ENCODE measurements around the gene ATXN1.

Gene ATXN1

DNA sequence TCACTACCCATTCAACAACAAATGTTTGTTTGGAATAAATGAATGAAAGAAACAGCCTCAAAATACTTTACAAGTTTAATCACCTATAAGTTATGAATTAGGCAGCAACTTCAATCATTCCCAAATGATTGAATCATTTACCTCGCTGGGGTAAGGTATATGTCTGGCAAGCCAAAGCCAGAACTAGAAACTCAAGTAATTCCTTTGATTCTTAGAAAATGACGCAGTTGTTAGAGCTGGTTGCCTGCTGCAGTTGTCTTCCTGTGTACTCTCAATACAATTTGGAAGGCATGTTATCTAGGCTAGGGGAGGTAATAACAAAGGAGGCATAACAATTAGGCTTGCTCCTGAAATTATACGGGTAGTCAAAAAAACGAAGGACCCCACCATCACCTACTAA lies 160.6 kb downstream of the ATXN1 start:
- TF ChIP-seq CSDC2 (CRISPR knock-in tag; IDR thresholded peaks at IDR 0.05) (no peak), ZC3H10 (CRISPR knock-in tag; IDR thresholded peaks at IDR 0.05) (no peak), GLIS3 (CRISPR knock-in tag; IDR thresholded peaks at IDR 0.05) (no peak), TCF4 (CRISPR knock-in tag; IDR thresholded peaks at IDR 0.05; ENCODE audit: borderline replicate concordance) (no peak), ZFP3 (CRISPR knock-in tag; IDR thresholded peaks at IDR 0.05) (no peak), SNAI2 (CRISPR knock-in tag; IDR thresholded peaks at IDR 0.05) (no peak), ZNF8 (CRISPR knock-in tag; IDR thresholded peaks at IDR 0.05) (no peak)
- no peak for ATAC-seq

DNA sequence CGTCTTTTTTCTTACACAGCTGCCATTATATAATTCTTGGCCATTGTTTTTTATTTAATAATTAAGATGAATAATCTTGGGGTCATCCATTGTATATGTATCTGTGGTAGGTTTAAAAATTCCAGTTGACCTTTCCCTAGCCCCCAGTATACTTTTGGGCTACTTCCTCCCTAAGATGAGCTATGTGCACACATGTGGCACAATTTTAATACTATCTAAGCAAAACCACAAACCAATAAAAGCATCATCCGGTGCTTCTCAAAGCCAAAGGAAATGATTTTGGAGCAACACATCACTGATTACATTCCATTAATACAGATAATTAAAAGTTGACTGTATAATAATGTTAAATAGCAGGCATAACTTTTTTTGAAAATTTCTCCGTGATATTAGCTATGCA lies 161.2 kb downstream of the ATXN1 start:
- TF ChIP-seq ISL1 (CRISPR knock-in tag; IDR thresholded peaks at IDR 0.05) (no peak), CSDC2 (CRISPR knock-in tag; IDR thresholded peaks at IDR 0.05) (no peak)
- TF ChIP-seq, protein P1, sequence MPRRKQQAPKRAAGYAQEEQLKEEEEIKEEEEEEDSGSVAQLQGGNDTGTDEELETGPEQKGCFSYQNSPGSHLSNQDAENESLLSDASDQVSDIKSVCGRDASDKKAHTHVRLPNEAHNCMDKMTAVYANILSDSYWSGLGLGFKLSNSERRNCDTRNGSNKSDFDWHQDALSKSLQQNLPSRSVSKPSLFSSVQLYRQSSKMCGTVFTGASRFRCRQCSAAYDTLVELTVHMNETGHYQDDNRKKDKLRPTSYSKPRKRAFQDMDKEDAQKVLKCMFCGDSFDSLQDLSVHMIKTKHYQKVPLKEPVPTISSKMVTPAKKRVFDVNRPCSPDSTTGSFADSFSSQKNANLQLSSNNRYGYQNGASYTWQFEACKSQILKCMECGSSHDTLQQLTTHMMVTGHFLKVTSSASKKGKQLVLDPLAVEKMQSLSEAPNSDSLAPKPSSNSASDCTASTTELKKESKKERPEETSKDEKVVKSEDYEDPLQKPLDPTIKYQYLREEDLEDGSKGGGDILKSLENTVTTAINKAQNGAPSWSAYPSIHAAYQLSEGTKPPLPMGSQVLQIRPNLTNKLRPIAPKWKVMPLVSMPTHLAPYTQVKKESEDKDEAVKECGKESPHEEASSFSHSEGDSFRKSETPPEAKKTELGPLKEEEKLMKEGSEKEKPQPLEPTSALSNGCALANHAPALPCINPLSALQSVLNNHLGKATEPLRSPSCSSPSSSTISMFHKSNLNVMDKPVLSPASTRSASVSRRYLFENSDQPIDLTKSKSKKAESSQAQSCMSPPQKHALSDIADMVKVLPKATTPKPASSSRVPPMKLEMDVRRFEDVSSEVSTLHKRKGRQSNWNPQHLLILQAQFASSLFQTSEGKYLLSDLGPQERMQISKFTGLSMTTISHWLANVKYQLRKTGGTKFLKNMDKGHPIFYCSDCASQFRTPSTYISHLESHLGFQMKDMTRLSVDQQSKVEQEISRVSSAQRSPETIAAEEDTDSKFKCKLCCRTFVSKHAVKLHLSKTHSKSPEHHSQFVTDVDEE (CRISPR knock-in tag; IDR thresholded peaks at IDR 0.05) = no peak
- ATAC-seq = no peak

DNA sequence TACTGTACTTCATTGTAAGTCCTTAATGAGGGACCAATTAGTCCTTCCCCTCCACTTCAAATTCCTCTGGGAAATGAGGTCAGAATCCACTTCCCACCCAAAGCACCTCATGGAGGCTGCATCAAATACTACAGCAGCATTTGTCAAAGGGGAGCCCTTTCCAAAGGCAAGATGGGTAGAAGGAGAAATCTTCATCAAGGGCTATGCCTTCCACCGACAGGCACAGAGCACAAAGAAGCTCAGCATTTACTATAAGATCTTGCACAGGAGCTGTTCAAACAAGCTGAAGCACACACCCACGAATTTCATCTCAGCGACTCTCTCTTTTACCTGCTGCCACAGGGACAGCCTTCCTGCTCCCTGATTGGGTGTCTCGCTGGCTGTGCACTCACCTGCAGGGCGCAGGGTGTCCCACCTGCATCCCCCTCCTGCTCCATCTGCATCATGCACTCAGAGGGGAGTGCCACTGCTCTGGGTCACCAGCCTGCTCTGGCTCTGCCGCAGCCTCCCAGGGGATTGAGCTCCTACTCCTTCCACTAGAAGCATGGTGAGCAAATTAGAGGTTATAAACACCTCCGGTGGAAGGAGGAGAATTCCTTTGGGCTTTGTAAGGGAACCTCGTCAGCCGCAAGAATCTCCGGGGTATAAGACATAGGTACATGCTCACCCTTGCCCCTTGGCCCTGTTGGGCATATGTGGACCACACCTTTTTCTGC lies 164.5 kb downstream of the ATXN1 start:
- TF ChIP-seq ARNTL (CRISPR knock-in tag; IDR thresholded peaks at IDR 0.05; ENCODE audit: borderline replicate concordance, low read depth) = no peak
- TF ChIP-seq, protein P2, sequence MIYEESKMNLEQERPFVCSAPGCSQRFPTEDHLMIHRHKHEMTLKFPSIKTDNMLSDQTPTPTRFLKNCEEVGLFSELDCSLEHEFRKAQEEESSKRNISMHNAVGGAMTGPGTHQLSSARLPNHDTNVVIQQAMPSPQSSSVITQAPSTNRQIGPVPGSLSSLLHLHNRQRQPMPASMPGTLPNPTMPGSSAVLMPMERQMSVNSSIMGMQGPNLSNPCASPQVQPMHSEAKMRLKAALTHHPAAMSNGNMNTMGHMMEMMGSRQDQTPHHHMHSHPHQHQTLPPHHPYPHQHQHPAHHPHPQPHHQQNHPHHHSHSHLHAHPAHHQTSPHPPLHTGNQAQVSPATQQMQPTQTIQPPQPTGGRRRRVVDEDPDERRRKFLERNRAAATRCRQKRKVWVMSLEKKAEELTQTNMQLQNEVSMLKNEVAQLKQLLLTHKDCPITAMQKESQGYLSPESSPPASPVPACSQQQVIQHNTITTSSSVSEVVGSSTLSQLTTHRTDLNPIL (CRISPR knock-in tag; IDR thresholded peaks at IDR 0.05; ENCODE audit: low read depth) = no peak
- no peak for TF ChIP-seq ZNF70 (CRISPR knock-in tag; IDR thresholded peaks at IDR 0.05)
- no peak for TF ChIP-seq ZC3H10 (CRISPR knock-in tag; IDR thresholded peaks at IDR 0.05)
- ATAC-seq = no peak

DNA sequence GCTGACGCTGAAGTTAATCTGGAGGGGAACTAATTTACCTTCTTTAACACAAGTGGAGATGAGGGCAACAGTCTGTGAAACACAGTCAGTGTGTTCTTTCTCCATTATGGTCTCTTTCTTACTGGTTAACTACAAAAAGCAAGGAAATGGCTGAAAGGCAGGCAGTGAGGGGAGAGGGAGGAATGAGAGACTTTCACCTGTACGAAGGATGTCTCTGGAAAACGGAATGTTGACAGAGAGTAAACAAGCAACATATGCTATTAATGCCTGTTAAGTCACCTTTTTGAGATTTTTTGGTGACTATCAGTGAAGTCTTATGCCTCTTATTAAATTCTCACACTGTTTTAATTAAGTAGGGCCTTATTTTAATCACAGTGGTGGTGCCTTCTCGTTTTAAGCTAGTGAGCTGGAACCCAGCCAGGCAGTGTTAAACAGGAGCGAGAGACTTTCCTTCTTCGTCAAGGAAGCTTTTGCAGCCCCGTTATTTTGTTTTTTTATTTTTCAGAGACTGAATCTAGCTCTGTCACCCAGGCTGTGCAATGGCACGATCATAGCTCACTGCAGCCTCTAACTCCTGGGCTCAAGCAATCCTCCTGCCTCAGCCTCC lies 165.6 kb downstream of the ATXN1 start:
- no peak for TF ChIP-seq PPARA (CRISPR knock-in tag; IDR thresholded peaks at IDR 0.05; ENCODE audit: borderline replicate concordance)
- TF ChIP-seq, protein P2 (CRISPR knock-in tag; IDR thresholded peaks at IDR 0.05; ENCODE audit: low read depth) = no peak
- TF ChIP-seq, protein P3, sequence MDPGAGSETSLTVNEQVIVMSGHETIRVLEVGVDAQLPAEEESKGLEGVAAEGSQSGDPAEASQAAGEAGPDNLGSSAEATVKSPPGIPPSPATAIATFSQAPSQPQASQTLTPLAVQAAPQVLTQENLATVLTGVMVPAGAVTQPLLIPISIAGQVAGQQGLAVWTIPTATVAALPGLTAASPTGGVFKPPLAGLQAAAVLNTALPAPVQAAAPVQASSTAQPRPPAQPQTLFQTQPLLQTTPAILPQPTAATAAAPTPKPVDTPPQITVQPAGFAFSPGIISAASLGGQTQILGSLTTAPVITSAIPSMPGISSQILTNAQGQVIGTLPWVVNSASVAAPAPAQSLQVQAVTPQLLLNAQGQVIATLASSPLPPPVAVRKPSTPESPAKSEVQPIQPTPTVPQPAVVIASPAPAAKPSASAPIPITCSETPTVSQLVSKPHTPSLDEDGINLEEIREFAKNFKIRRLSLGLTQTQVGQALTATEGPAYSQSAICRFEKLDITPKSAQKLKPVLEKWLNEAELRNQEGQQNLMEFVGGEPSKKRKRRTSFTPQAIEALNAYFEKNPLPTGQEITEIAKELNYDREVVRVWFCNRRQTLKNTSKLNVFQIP (CRISPR knock-in tag; IDR thresholded peaks at IDR 0.05; ENCODE audit: borderline replicate concordance, low read depth) = no peak
- TF ChIP-seq, protein P4, sequence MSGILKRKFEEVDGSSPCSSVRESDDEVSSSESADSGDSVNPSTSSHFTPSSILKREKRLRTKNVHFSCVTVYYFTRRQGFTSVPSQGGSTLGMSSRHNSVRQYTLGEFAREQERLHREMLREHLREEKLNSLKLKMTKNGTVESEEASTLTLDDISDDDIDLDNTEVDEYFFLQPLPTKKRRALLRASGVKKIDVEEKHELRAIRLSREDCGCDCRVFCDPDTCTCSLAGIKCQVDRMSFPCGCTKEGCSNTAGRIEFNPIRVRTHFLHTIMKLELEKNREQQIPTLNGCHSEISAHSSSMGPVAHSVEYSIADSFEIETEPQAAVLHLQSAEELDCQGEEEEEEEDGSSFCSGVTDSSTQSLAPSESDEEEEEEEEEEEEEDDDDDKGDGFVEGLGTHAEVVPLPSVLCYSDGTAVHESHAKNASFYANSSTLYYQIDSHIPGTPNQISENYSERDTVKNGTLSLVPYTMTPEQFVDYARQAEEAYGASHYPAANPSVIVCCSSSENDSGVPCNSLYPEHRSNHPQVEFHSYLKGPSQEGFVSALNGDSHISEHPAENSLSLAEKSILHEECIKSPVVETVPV (CRISPR knock-in tag; IDR thresholded peaks at IDR 0.05) = no peak
- no peak for TF ChIP-seq OSR1 (CRISPR knock-in tag; IDR thresholded peaks at IDR 0.05)
- no peak for ATAC-seq

DNA sequence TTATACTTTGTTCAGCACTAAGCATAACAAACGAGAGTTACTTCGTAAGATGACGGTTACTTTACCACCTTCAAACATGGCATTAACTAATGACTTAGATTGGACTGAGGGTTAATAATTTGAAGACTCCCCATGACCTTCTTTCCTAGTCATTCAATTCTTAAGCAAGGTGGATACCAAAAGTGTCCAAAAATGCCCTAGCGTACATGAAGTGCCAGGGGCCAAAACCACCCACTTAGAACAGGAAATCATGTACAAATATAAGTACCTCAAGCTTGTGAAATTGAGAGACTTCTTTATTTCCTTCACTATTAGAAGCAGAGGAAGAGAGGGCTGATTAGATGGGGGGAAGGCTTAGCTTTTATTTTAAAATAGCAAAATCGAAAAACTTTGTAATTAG lies 166.4 kb downstream of the ATXN1 start:
- no peak for ATAC-seq
- TF ChIP-seq ISL1 (CRISPR knock-in tag; IDR thresholded peaks at IDR 0.05) = no peak
- no peak for TF ChIP-seq ZNF8 (CRISPR knock-in tag; IDR thresholded peaks at IDR 0.05)
- no peak for TF ChIP-seq GLIS3 (CRISPR knock-in tag; IDR thresholded peaks at IDR 0.05)
- TF ChIP-seq, protein P3 (CRISPR knock-in tag; IDR thresholded peaks at IDR 0.05; ENCODE audit: borderline replicate concordance, low read depth) = no peak
- TF ChIP-seq, protein P5, sequence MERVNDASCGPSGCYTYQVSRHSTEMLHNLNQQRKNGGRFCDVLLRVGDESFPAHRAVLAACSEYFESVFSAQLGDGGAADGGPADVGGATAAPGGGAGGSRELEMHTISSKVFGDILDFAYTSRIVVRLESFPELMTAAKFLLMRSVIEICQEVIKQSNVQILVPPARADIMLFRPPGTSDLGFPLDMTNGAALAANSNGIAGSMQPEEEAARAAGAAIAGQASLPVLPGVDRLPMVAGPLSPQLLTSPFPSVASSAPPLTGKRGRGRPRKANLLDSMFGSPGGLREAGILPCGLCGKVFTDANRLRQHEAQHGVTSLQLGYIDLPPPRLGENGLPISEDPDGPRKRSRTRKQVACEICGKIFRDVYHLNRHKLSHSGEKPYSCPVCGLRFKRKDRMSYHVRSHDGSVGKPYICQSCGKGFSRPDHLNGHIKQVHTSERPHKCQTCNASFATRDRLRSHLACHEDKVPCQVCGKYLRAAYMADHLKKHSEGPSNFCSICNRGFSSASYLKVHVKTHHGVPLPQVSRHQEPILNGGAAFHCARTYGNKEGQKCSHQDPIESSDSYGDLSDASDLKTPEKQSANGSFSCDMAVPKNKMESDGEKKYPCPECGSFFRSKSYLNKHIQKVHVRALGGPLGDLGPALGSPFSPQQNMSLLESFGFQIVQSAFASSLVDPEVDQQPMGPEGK (CRISPR knock-in tag; IDR thresholded peaks at IDR 0.05; ENCODE audit: borderline replicate concordance) = no peak
- TF ChIP-seq PPARA (CRISPR knock-in tag; IDR thresholded peaks at IDR 0.05; ENCODE audit: borderline replicate concordance) = no peak
- no peak for TF ChIP-seq OSR1 (CRISPR knock-in tag; IDR thresholded peaks at IDR 0.05)
